GM18526 (cell line): ENCODE measurements around the gene DENND4C.

ENCODE experiments used
- POLR2A ChIP-seq: IDR thresholded peaks from 3 replicates; pipeline ENCODE4 v1.6.1; 2011; ENCODE audit not compliant: insufficient read length; ENCODE audit errors: extremely low read depth

DENND4C gene

DNA sequence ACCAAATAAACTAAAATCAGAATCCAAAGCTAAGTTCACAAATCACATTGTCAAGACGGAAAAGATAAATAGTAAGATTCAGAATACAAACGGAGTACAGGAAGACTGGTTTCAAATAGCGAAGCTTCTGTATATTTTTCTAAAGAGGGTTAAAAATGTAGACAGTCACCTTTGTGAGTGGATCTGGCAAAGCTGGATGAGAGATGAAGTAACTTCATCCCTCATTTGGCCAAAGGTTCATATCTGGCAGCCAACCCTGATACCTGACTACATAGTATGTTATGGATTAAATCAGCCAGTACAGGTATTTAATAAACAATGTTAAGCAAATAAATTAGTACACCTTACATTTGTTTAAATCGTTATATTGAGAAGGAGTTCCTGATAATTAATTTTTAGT is 21.3 kb upstream of the DENND4C start:
- TF ChIP-seq POLR2A: no peak

DNA sequence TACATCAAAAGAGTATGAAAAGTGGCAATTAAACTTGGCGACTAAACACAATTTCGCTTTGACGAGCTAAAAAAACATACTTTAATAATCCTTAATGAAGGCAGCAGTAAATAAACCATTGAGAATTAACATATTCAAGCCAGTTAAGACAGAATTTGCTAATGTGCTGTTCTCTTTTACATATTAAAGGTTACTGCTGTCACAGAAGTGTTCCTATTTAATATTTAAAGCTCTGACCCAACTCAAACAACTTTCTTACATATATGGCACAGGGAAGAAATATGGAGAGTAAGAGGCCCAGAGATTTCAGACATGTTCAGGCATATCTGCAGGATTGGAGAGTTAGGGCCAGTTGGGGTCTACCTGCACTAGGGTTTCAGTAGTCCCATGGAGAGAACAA is 16.7 kb upstream of the DENND4C start:
- no peak for TF ChIP-seq POLR2A

DNA sequence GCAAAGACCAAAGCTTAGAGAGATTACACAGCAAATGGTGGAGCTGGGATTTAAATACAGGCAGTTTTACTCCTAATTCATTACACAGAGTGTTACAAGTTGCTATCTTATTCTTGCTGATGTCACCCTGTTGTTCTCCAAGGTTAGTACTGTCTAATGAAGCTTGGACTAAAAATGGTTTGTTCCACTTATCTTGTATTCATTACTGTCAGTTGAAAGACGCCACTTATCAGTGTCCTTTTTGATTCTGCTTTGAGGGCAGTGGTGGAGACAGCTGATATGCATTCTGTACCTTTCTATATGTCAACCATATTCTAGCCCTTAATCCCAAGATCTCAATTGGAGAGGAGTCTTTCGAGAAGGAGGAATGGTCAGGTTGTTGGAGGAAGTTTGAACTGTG is 14.0 kb upstream of the DENND4C start:
- TF ChIP-seq POLR2A: no peak

DNA sequence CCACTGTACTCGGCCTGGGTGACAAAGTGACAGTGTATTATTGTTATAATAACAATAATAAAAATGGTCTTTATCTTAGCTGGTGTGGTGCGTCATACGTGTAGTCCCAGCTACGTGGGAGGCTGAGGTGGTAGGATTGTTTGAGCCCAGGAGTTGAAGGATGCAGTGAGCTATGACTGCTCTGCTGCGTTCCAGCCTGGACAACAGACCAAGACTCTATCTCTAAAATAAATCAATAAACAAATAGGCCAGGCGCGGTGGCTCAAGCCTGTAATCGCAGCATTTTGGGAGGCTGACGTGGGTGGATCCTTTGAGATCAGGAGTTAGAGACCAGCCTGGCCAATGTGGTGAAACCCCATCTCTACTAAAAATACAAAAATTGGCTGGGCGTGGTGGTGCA is 9.2 kb upstream of the DENND4C start:
- no peak for TF ChIP-seq POLR2A

DNA sequence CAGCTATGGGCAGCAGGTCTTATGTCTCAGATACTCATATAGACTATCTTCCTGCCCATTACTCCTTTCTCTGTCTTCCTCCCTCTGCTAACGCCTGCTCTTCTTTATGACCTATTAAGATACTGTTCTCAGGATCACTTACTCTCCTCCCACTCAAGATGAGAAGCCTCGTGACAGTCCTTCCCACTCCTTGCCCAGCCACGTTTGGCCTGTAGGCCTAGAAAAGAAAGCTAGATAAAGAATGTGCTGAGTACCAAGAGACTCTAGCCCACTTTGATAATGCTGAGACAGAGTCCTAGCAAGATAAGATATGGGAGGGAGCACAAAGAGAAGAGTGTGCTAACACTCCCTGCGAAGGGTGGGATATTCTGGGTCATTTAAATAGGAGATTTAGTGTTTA is 6.8 kb upstream of the DENND4C start:
- TF ChIP-seq POLR2A: no peak

DNA sequence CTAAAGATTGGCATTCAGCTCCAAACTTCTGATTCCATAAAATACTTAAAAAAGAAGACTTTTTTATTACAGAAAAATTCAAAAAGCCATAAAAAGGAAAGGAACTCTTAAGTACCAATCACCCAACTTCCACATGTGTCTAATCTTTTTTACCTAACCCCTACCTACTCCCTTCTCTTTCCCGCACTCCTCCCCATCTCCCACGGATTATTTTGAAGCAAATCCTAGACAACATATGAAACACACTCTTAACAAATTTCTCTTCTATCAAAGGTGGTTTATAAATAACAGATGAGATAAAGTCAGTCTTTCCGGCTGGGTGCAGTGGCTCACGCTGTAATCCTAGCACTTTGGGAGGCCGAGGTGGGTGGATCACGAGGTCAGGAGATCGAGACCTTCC is 5.9 kb upstream of the DENND4C start:
- no peak for TF ChIP-seq POLR2A

DNA sequence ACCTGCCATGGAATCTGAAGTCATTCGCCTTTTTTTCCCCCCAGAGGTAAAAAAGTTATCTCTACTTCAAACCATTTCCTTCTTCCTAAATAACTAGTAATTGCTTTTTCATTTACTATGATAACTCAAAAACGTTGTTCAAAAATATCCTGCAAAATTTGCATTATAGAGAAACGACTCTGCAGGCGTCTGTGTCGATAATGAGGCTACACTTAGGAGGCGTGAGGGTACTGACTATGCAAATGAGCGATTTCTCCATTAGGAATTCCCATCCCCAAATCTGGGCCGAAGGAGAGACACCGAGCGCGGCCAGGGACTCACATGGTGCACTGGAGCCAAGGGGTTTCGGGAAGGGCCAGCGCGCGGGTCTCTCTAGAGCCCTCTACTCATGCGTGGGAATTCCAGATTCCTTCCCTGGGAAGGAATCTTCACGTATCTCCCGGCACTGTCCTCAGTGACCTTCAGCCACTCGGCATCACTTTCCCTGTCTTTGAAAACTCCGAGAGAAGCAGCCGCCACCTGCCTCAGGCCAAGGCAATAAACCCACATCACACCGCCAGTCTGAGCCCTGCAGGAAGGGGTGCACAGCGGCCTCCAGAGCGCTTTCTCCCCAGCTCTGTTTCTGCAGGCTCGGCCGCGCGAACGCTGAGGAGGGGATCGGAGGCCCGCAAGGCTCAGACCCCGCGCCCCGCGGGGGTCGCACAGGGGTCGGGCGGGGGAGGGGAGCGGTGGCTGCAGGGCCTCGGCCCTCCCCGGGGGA is 718 bp upstream of the DENND4C start:
- TF ChIP-seq POLR2A: no peak

DNA sequence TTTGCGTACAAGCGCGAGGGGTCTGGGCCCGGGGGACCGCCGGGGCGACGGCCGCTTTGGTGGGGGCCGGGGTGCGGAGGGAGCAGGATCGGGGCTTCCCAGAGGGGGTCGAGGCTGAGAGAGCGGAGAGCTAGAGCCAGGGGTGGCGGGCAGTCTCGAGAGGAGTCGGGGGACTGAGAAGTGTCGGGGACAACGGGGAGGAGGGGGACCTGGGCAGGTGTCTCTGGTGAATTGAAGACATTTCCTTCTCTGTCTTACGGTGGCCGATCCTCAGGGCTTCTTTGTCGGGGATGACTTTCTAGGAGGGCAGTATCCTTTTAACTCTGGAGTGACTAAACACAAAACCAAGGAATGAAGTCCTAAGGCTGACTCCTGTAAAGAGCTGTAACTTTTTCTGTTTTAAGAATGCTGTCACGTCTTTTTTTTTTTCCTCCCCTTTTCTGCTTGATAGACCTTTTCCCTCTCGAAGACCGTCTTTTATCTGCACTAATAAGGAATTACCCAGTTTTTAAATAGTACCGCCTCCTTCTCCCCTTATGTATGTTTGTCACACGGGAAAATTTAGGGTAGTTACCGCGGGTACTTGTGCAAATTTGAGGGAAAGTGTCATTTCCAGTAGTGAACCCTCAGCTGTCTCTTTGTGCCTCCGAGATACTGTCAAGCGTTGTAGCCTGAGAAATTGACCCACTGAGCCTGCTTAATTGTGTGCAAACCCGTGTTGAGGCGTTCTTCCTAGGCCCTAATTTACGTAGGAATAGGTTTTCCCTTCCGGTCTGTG is 822 bp downstream of the DENND4C start:
- no peak for TF ChIP-seq POLR2A

DNA sequence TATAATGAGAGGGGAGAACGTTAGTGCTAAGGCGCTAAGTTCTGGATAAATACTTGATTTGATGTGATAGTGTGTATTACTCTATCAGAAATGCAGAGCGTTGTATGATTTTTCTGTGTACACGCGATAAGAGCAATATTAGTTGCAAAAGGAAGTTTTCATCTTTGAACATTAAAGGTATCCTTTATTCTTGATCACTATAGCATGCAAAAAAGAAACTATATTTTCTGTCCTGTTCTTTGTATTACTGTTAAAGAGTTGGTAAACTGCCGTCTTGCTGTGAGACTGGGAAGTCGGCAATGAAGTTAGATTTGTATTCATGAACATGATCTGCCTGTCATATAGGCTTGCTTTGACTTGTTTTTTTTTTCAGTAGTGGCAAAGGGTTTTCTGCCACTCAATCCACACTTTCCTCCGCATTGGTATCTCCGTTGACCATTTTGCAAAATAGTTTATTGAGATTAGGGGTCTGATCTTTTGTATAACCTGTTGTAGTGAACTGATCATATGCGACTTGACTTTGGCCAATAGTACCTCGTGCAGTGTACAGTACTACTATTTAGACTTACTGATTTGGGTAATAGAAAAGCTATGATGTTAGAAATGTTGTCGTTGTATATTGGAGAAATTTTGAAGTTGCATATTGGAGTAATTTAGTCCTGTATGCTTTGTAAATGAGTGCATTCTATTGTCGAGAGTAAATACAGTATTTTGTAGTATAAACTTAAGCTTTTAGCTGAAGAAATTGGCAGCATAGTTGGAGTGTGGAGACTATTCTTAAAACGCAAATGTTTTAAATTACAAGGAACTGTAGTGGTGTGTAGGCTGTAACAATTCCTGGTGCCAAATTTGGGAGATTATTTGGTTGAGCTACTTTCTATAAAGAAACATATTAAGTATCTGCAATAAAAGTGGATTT is 1.7 kb downstream of the DENND4C start:
- no peak for TF ChIP-seq POLR2A

DNA sequence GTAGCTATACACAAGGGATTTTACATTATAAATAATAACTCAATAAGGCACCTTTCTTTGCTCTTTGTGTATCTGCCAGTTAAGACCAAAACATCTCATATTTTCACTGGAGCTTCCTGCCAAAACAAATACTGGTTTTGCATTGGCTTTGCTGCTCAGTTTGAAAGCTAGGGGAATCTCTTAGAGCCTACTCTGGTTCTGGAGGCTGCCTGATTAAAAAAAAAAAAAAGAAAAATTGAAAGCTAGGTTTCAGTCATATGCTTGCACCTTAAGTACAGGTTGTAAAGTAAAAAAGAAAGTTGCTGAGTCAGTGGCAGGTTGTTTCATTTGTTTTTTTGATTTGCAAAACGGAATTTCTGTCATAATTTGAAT is 2.3 kb downstream of the DENND4C start:
- no peak for TF ChIP-seq POLR2A

DNA sequence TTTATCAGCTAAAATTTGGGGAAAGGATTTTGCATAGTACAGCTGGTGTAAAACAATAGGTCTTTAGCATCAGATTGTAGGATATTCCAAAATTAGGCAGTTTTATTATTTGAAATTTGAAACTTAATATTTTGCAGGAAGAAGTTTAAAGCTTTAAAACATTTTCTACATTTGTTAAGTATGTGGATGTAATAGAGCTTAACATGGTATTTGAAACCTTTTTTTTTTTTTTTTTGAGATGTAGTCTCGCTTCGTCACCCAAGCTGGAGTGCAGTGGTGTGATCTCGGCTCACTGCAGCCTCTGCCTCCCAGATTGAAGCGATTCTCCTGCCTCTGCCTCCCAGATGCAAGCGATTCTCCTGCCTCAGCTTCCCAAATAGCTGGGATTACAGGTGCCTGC is 2.9 kb downstream of the DENND4C start:
- no peak for TF ChIP-seq POLR2A

DNA sequence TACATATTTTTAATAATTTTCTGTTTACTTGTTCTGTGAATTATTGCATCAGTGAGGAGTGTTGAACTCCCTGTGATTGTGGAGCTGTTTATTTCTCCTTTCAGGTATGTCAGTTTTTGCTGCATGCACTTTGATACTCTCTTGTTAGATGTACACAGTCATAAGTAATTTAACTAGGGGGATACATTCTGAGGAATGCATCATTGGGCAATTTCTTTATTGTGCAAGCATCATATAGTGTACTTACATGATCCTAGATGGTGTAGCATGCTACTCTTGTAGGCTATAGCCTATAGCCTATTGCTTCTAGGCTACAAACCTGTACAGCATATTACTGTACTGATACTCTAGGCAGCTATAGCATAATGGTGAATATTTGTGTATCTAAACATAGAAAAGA is 9.5 kb downstream of the DENND4C start:
- no peak for TF ChIP-seq POLR2A

DNA sequence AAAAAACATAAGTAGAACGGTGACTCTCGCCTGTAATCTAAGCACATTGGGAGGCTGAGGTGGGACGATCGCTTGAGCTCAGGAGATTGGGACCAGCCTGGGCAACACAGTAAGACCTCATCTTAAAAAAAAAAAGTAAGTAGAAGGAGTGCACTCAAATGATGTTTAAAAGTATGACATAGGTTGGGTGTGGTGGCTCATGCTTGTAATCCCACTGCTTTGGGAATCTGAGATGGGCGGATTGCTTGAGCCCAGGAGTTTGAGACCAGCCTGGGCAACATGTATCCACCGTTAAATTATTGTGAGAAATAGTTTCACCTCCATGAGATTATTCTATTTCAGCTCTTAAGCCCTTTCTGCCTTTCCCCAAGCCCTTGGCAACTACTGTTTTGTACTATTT is 11.2 kb downstream of the DENND4C start:
- TF ChIP-seq POLR2A: no peak

DNA sequence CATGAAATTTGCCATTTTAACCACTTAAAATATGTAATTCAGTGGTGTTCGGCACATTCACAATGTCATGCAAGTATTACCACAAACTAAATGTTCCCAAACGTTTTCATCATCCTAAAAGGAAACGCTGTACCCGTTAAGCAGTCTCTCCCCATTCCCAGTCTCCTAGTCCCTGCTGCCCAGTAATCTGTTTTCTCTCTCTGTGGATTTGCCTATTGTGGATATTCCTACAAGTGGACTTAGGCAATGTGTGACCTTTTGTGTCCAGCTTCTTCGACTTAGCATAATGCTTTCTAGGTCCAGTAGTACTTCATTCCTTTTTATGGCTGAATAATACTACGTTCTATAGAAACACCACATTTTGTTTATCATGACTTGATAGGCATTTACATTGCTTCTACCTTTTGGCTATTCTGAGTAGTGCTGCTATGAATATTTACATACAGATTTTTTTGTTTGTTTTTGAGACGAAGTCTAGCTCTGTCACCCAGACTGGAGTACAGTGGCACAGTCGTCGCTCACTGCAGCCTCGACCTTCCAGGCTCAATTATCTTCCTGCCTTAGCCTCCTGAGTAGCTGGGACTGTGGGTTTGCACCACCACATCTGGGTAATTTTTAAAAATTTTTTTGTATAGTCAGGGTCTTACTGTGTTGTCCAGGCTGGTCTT is 13.0 kb downstream of the DENND4C start:
- no peak for TF ChIP-seq POLR2A

DNA sequence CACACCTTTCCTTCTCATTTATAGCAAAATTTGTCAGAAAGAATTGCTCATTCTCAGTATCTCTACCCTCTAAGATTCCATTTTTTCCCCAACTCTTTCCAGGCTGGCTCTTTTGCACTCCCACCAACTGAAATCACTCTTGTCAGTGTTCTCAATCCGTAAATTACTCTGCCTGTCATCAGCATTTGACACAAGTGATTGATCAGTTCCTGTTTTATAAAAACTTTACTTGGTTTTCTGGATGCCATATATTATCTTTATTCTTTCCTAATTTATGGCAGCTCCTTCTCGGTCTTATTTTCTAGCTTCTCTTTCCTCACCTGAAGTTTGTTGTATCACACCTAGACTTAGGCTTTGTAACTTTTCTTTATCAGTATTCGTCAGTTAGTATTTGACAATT is 16.4 kb downstream of the DENND4C start:
- no peak for TF ChIP-seq POLR2A

DNA sequence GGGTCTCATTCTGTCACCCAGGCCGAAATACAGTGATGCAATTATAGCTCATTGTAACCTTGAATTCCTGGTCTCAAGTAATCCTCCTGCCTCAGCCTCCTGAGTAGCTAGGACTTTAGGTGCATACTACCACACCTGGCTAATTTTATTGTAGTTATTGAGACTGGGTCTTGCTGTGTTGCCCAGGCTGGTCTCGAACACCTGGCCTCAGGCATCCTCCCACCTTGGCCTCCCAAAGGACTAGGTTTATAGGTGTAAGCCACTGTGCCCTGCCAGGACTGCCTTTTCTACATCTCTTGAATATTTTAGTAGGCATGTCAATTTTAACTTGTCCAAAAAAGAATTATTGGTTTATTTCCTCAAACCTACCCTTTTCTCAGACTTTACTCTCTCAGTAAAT is 16.9 kb downstream of the DENND4C start:
- TF ChIP-seq POLR2A: no peak
